HG02870 (cell line): Measurements from ENCODE around the gene FOXRED2.
A peak's percentile ranks its signal among the peaks of the same experiment; 100 is the strongest.
"Not testable (repeated sequence)": the region's sequence is repeated elsewhere in the genome, so short reads cannot be mapped to it uniquely, and the experiment has no call there.

ENCODE experiments used
- ATAC-seq: cut with Tn5 transposase; IDR thresholded peaks from one replicate; pipeline ENCODE4 v1.9.1; 2021; ENCODE audit warnings: mild to moderate bottlenecking, moderate library complexity; ENCODE audit not compliant: unreplicated experiment

FOXRED2 gene

GRCh38 chr22:36470162-36470993, 36.5 kb downstream of the FOXRED2 start:
- ATAC-seq = no peak

- no peak for ATAC-seq
Observed at GRCh38 chr22:36469094-36469710, 37.6 kb downstream of the FOXRED2 start.

GRCh38 chr22:36467946-36468345, 38.9 kb downstream of the FOXRED2 start:
- ATAC-seq = no peak

GRCh38 chr22:36467042-36467810, 39.6 kb downstream of the FOXRED2 start:
- no peak for ATAC-seq

- no peak for ATAC-seq
Observed at GRCh38 chr22:36466258-36466657, 40.6 kb downstream of the FOXRED2 start.

GRCh38 chr22:36465232-36466021, 41.4 kb downstream of the FOXRED2 start:
- ATAC-seq = no peak

- no peak for ATAC-seq
Observed at GRCh38 chr22:36464715-36465231, 42.1 kb downstream of the FOXRED2 start.

GRCh38 chr22:36463783-36464184, 43.1 kb downstream of the FOXRED2 start:
- ATAC-seq = no peak

- no peak for ATAC-seq
Observed at GRCh38 chr22:36461665-36462649, 44.9 kb downstream of the FOXRED2 start.

GRCh38 chr22:36460202-36460601, 46.6 kb downstream of the FOXRED2 start:
- no peak for ATAC-seq

- no peak for ATAC-seq
Observed at GRCh38 chr22:36457688-36458450, 49.0 kb downstream of the FOXRED2 start.

GRCh38 chr22:36456464-36456845, 50.4 kb downstream of the FOXRED2 start:
- ATAC-seq = no peak

- no peak for ATAC-seq
Observed at GRCh38 chr22:36455571-36456463, 51.0 kb downstream of the FOXRED2 start.

- peak; percentile 53 for ATAC-seq
Observed at GRCh38 chr22:36454916-36455570, 51.8 kb downstream of the FOXRED2 start.

GRCh38 chr22:36453855-36454378, 52.9 kb downstream of the FOXRED2 start:
- ATAC-seq = no peak

GRCh38 chr22:36452978-36453607, 53.7 kb downstream of the FOXRED2 start:
- ATAC-seq = not testable (repeated sequence)
